GM23338 (cell line): ENCODE data around the gene DOP1B.

ENCODE experiments used
- CTCF ChIP-seq, 2 experiments: fragments of 200-600 bp in 1 of 2; sonication (generic) in 1 of 2; conservative IDR thresholded peaks; 2 replicates each; pipeline versions ENCODE4 v1.5.1 to v1.6.1; 2016 to 2017; ENCODE audit warnings: antibody characterized with exemption in 2 of 2, low read depth in 2 of 2, mild to moderate bottlenecking in 2 of 2, moderate library complexity in 1 of 2
- POLR2AphosphoS5 ChIP-seq: IDR thresholded peaks from 2 replicates; pipeline ENCODE4 v1.6.1; 2016; ENCODE audit warnings: antibody characterized with exemption, low read depth
- REST ChIP-seq: IDR thresholded peaks from one replicate; pipeline ENCODE4 v1.6.1; 2018; ENCODE audit warnings: antibody characterized with exemption; ENCODE audit not compliant: unreplicated experiment

GRCh38 chr21:36134803-36135390, 21.7 kb upstream of the DOP1B start, which contains the start of gene CBR3:
- TF ChIP-seq REST (no peak), CTCF (conservative IDR thresholded peaks at IDR 0.05; ENCODE audit: low read depth in 2 of 2) (no peak), POLR2AphosphoS5 (no peak)
